ENCODE data around the gene TIAM1. TPM values are rescaled to one million over a fixed set of nuclear protein-coding genes. Genes with fewer than 3 reads are reported as not detected.

The TIAM1 gene
- total RNA-seq, 1 donor from 2014 or later, result 6.7 TPM

GRCh38 chr21:31132574-31133242, 211.4 kb downstream of the TIAM1 start:
- H3K27me3 ChIP-seq (ENCODE audit: control insufficient read depth, insufficient read depth, low read length), result no peaks in the 10 kb centered on the region
- no peak for DNase-seq (ENCODE audit: low read depth)
- H3K4me3 ChIP-seq (ENCODE audit: low read depth, low read length), result no peak overlapping the region
- H3K36me3 ChIP-seq (ENCODE audit: control insufficient read depth, insufficient read depth, low read length), result no peaks in the 10 kb centered on the region
- TF ChIP-seq CTCF (IDR thresholded peaks at IDR 0.05; ENCODE audit: insufficient read depth, low read length, poor library complexity, severe bottlenecking), result no peak

DNA sequence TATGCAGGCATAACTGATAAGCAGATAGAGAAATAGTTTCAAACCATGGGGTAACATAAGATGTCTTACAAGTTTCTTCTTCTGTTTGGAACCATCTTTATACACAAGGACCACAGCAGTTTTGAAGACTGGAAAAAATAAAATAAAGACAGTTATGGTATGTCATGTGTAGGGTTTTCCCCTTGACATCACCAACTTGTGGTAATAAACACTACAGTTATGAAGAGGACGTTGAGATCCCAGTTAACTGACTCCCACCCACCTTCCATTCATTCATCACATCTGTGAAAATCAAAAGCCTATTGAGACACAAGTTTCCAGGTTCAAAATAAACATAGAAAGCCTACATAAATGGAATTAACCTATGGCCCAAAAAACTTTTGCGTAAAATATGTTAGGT, 213.2 kb downstream of the TIAM1 start:
- H3K4me3 ChIP-seq (ENCODE audit: low read depth, low read length), result no peak overlapping the region
- no peaks in the 10 kb centered on the region for H3K27me3 ChIP-seq (ENCODE audit: control insufficient read depth, insufficient read depth, low read length)
- no peak for TF ChIP-seq CTCF (IDR thresholded peaks at IDR 0.05; ENCODE audit: insufficient read depth, low read length, poor library complexity, severe bottlenecking)
- no peaks in the 10 kb centered on the region for H3K36me3 ChIP-seq (ENCODE audit: control insufficient read depth, insufficient read depth, low read length)
- DNase-seq (ENCODE audit: low read depth), result no peak

DNA sequence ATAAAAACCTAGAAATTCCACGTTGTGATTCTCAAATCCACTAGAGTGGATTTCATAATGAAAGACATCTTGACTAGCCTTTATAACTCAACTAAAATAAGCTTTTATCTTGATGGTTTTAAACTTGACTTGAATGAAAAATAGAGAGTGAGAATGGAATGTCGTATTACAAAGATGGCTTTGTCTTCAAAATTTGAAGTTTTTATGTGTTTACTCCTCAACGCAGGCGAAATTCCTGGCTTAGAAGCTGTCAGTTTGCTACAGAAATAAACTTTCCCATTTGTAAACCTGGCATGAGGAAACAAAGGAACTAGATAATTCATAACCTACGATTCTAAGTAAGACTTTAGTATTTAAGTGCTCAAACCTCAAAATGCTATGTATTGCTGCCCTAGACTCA, 215.8 kb downstream of the TIAM1 start:
- TF ChIP-seq CTCF (IDR thresholded peaks at IDR 0.05; ENCODE audit: insufficient read depth, low read length, poor library complexity, severe bottlenecking), result no peak
- Histone ChIP-seq H3K4me3 (ENCODE audit: low read depth, low read length) (no peak overlapping the region), H3K36me3 (ENCODE audit: control insufficient read depth, insufficient read depth, low read length) (no peaks in the 10 kb centered on the region), H3K27me3 (ENCODE audit: control insufficient read depth, insufficient read depth, low read length) (no peaks in the 10 kb centered on the region)
- DNase-seq (ENCODE audit: low read depth), result no peak

GRCh38 chr21:31124010-31124409, 220.1 kb downstream of the TIAM1 start:
- DNase-seq (ENCODE audit: low read depth), result no peak
- no peak for TF ChIP-seq CTCF (IDR thresholded peaks at IDR 0.05; ENCODE audit: insufficient read depth, low read length, poor library complexity, severe bottlenecking)
- Histone ChIP-seq H3K27me3 (ENCODE audit: control insufficient read depth, insufficient read depth, low read length) (no peaks in the 10 kb centered on the region), H3K36me3 (ENCODE audit: control insufficient read depth, insufficient read depth, low read length) (no peaks in the 10 kb centered on the region), H3K4me3 (ENCODE audit: low read depth, low read length) (no peak overlapping the region)

- no peaks in the 10 kb centered on the region for H3K36me3 ChIP-seq (ENCODE audit: control insufficient read depth, insufficient read depth, low read length)
- TF ChIP-seq CTCF (IDR thresholded peaks at IDR 0.05; ENCODE audit: insufficient read depth, low read length, poor library complexity, severe bottlenecking), result no peak
- no peak overlapping the region for H3K4me3 ChIP-seq (ENCODE audit: low read depth, low read length)
- no peaks in the 10 kb centered on the region for H3K27me3 ChIP-seq (ENCODE audit: control insufficient read depth, insufficient read depth, low read length)
- DNase-seq (ENCODE audit: low read depth), result no peak
Observed at GRCh38 chr21:31119199-31119598, 224.9 kb downstream of the TIAM1 start.
